GM13977 (cell line): ENCODE data around the gene TPST2.

Experiments used
- DNase-seq: peaks from one replicate; pipeline ENCODE4 v3.0.0; 2012; ENCODE audit warnings: low spot score
- in situ Hi-C: fragments of 300-500 bp; cut with MboI; formaldehyde crosslinking; loops from one replicate; pipeline ENCODE4 v1.12.0; 2022; ENCODE audit warnings: low sequenced_read_pairs, low pct_unique_long_range_greater_than_20kb, mixed read lengths, inconsistent platforms; ENCODE audit not compliant: unreplicated experiment
- TF ChIP-seq, protein P1 (sequence below): IDR thresholded peaks from 2 replicates; pipeline ENCODE4 v1.5.1; 2012; ENCODE audit warnings: mild to moderate bottlenecking, control low read depth; ENCODE audit not compliant: insufficient read depth; ENCODE audit errors: extremely low read depth, missing control alignments

The TPST2 gene

DNA sequence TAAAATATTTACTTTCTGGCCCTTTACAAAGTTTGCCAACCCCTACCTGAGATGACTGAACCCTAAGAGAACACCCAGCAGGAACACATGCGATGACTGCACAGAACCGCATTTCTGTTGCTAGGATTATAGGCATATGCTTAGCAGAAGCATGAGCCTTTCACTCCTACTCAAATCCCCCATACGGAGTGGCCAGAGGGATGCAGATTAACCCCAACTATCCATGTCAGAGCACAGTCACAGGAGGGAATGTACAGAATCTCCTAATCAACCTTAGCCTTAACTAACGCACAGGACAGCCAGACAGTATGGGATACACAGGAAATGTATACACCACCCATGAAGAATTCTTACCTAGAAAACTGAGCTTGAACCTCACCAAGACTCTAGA lies 112.6 kb downstream of the TPST2 start:
- TF ChIP-seq, protein P1, sequence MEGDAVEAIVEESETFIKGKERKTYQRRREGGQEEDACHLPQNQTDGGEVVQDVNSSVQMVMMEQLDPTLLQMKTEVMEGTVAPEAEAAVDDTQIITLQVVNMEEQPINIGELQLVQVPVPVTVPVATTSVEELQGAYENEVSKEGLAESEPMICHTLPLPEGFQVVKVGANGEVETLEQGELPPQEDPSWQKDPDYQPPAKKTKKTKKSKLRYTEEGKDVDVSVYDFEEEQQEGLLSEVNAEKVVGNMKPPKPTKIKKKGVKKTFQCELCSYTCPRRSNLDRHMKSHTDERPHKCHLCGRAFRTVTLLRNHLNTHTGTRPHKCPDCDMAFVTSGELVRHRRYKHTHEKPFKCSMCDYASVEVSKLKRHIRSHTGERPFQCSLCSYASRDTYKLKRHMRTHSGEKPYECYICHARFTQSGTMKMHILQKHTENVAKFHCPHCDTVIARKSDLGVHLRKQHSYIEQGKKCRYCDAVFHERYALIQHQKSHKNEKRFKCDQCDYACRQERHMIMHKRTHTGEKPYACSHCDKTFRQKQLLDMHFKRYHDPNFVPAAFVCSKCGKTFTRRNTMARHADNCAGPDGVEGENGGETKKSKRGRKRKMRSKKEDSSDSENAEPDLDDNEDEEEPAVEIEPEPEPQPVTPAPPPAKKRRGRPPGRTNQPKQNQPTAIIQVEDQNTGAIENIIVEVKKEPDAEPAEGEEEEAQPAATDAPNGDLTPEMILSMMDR = no peak
- no peak for DNase-seq
- in situ Hi-C loops = no loop called here

DNA sequence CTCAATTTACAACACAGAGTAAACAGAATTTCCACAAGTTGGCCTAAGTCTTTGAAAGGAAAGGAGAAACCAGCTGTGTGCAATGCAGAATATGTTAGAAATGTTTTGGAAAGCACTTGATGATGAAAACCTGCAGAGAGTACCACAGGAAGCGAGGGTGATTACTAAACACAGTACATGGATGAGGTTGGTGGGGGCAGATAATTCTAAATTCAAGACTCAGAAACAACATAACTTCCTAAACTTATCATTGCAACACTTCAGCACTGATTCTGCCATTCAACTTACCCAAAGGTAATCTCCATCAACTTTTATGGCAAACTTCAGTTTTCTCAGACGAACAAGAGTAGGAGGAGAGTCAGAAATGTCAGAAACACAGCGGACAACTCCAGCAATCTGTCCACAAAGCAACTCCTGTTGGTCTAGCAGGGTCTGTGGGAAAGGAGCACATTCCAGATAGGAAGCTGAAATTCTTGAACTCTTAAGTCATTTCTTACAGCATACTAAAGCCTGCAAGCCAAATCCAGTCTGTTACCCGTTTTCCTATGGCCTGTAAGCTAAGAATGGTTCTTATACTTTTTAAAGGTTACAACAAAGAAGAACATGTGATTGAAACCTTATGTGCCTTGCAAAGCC lies 113.1 kb downstream of the TPST2 start:
- in situ Hi-C loops = no loop called here
- DNase-seq = no peak
- TF ChIP-seq, protein P1 = no peak

DNA sequence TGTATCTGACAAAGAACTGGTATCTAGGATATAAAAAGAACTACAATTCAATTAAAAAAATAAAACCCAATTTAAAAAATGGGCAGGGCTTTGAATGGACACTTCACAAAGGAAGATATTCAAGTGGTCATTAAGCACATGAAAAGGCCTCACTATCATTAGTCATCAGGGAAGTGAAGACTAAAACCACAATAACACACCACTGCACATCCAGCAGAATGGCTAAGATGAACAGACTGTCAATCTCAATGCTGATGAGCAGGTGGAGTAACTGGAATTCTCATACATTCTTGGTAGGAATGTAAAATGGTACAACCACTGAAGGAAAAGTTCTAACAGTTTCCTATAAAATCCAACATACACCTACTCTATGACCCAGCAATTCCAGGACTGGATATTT lies 115.2 kb downstream of the TPST2 start:
- no peak for DNase-seq
- TF ChIP-seq, protein P1 = no peak
- in situ Hi-C loops = no loop called here
